Panc1 (cell line): ENCODE measurements around the gene PPP1R7.

Experiments
- POLR2AphosphoS5 ChIP-seq: IDR thresholded peaks from 2 replicates; pipeline ENCODE4 v1.6.1; 2012; ENCODE audit warnings: mild to moderate bottlenecking, low read depth, low read length, moderate library complexity
- TF ChIP-seq, protein P1 (sequence below), 2 experiments: IDR thresholded peaks; 2 replicates each; pipeline ENCODE4 v1.6.1; 2011 to 2012; ENCODE audit warnings: low read depth in 2 of 2, control low read depth in 1 of 2, low read length in 1 of 2, mild to moderate bottlenecking in 1 of 2, moderate library complexity in 1 of 2; ENCODE audit not compliant: insufficient read depth in 1 of 2
- TF ChIP-seq, protein P2 (sequence below): fragments of 450-650 bp; IDR thresholded peaks from 2 replicates; pipeline ENCODE4 v1.5.1; 2017; ENCODE audit warnings: mild to moderate bottlenecking

DNA sequence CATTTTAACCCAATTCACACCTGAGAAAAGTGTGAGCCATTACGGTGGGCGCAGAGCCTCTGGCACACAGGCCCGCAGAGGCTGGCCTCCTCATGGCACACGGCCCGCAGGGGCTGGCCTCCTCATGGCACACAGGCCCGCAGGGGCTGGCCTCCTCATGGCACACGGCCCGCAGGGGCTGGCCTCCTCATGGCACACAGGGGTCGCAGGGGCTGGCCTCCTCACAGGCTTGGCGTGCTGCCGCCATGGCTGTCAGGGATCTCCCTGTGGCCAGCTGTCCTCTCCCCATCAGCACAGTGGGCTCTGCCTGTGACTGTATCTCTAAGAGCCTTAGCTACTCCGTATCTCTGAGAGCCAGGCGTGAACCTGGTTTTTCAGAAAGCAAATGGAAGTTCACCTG, 62.8 kb downstream of the PPP1R7 start:
- TF ChIP-seq, protein P1, sequence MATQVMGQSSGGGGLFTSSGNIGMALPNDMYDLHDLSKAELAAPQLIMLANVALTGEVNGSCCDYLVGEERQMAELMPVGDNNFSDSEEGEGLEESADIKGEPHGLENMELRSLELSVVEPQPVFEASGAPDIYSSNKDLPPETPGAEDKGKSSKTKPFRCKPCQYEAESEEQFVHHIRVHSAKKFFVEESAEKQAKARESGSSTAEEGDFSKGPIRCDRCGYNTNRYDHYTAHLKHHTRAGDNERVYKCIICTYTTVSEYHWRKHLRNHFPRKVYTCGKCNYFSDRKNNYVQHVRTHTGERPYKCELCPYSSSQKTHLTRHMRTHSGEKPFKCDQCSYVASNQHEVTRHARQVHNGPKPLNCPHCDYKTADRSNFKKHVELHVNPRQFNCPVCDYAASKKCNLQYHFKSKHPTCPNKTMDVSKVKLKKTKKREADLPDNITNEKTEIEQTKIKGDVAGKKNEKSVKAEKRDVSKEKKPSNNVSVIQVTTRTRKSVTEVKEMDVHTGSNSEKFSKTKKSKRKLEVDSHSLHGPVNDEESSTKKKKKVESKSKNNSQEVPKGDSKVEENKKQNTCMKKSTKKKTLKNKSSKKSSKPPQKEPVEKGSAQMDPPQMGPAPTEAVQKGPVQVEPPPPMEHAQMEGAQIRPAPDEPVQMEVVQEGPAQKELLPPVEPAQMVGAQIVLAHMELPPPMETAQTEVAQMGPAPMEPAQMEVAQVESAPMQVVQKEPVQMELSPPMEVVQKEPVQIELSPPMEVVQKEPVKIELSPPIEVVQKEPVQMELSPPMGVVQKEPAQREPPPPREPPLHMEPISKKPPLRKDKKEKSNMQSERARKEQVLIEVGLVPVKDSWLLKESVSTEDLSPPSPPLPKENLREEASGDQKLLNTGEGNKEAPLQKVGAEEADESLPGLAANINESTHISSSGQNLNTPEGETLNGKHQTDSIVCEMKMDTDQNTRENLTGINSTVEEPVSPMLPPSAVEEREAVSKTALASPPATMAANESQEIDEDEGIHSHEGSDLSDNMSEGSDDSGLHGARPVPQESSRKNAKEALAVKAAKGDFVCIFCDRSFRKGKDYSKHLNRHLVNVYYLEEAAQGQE (IDR thresholded peaks at IDR 0.05; ENCODE audit: insufficient read depth in 1 of 2, low read depth in 2 of 2, low read length in 1 of 2), result no peak
- TF ChIP-seq, protein P2, sequence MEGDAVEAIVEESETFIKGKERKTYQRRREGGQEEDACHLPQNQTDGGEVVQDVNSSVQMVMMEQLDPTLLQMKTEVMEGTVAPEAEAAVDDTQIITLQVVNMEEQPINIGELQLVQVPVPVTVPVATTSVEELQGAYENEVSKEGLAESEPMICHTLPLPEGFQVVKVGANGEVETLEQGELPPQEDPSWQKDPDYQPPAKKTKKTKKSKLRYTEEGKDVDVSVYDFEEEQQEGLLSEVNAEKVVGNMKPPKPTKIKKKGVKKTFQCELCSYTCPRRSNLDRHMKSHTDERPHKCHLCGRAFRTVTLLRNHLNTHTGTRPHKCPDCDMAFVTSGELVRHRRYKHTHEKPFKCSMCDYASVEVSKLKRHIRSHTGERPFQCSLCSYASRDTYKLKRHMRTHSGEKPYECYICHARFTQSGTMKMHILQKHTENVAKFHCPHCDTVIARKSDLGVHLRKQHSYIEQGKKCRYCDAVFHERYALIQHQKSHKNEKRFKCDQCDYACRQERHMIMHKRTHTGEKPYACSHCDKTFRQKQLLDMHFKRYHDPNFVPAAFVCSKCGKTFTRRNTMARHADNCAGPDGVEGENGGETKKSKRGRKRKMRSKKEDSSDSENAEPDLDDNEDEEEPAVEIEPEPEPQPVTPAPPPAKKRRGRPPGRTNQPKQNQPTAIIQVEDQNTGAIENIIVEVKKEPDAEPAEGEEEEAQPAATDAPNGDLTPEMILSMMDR, result no peak
- TF ChIP-seq POLR2AphosphoS5, result no peak
